IPS-20b (cell line): ENCODE measurements around the gene ANKS6.
"Not testable (repeated sequence)": the region's sequence is repeated elsewhere in the genome, so short reads cannot be mapped to it uniquely, and the experiment has no call there.

Experiments
- H3K27ac ChIP-seq: one replicate; pipeline ENCODE4 v1.5.1; 2013; ENCODE audit warnings: low read length
- H3K27me3 ChIP-seq: 2 replicates; pipeline ENCODE4 v1.6.1; 2013; ENCODE audit warnings: mild to moderate bottlenecking, low read length, inconsistent platforms; ENCODE audit not compliant: insufficient read depth
- H3K36me3 ChIP-seq: 2 replicates; pipeline ENCODE4 v1.6.1; 2013; ENCODE audit warnings: low read depth, mild to moderate bottlenecking, inconsistent platforms, low read length, moderate library complexity; ENCODE audit not compliant: insufficient read depth
- H3K4me1 ChIP-seq: 2 replicates; pipeline ENCODE4 v1.6.1; 2013; ENCODE audit warnings: mild to moderate bottlenecking, control low read depth, inconsistent platforms, low read length, moderate library complexity; ENCODE audit not compliant: insufficient read depth
- H3K4me3 ChIP-seq: 2 replicates; pipeline ENCODE4 v1.5.1; 2013; ENCODE audit warnings: mild to moderate bottlenecking, low read length, inconsistent platforms
- H3K9ac ChIP-seq: 2 replicates; pipeline ENCODE4 v1.6.1; 2013; ENCODE audit warnings: low read depth, mild to moderate bottlenecking, inconsistent platforms, low read length, moderate library complexity
- H3K9me3 ChIP-seq: 2 replicates; pipeline ENCODE4 v1.6.1; 2013; ENCODE audit warnings: mild to moderate bottlenecking, low read depth, low read length, inconsistent platforms; ENCODE audit not compliant: insufficient read depth

ANKS6 gene

GRCh38 chr9:98701576-98701975 lies 94.8 kb downstream of the ANKS6 start:
- H3K9me3 ChIP-seq, result no peaks in the 10 kb centered on the region
- H3K4me1 ChIP-seq, result no peaks in the 10 kb centered on the region
- H3K36me3 ChIP-seq, result no peaks in the 10 kb centered on the region
- H3K27me3 ChIP-seq, result peaks cover 35% of the 10 kb centered on the region
- H3K27ac ChIP-seq, result no peak overlapping the region
- no peak overlapping the region for H3K9ac ChIP-seq
- H3K4me3 ChIP-seq, result no peak overlapping the region

GRCh38 chr9:98700801-98701200 lies 95.6 kb downstream of the ANKS6 start:
- H3K9me3 ChIP-seq, result no peaks in the 10 kb centered on the region
- H3K4me1 ChIP-seq, result no peaks in the 10 kb centered on the region
- peaks cover 28% of the 10 kb centered on the region for H3K27me3 ChIP-seq
- H3K36me3 ChIP-seq, result no peaks in the 10 kb centered on the region
- no peak overlapping the region for H3K9ac ChIP-seq
- H3K27ac ChIP-seq, result no peak overlapping the region
- no peak overlapping the region for H3K4me3 ChIP-seq

GRCh38 chr9:98698856-98699255 lies 97.5 kb downstream of the ANKS6 start:
- Histone ChIP-seq H3K4me1 (no peaks in the 10 kb centered on the region), H3K27ac (no peak overlapping the region), H3K4me3 (no peak overlapping the region)

GRCh38 chr9:98694943-98695342 lies 101.4 kb downstream of the ANKS6 start:
- H3K9ac ChIP-seq, result no peak overlapping the region
- H3K9me3 ChIP-seq, result no peaks in the 10 kb centered on the region
- H3K36me3 ChIP-seq, result no peaks in the 10 kb centered on the region
- H3K4me3 ChIP-seq, result no peak overlapping the region
- H3K27ac ChIP-seq, result no peak overlapping the region
- H3K4me1 ChIP-seq, result no peaks in the 10 kb centered on the region
- no peaks in the 10 kb centered on the region; the same call in 1 of the 2 replicates for H3K27me3 ChIP-seq

More at GRCh38 chr9:98698856-98699255, 97.5 kb downstream of the ANKS6 start:
- Histone ChIP-seq H3K9ac (no peak overlapping the region), H3K27me3 (peaks cover 8% of the 10 kb centered on the region), H3K36me3 (no peaks in the 10 kb centered on the region), H3K9me3 (no peaks in the 10 kb centered on the region)

GRCh38 chr9:98692392-98692791 lies 104.0 kb downstream of the ANKS6 start:
- Histone ChIP-seq H3K9me3 (no peaks in the 10 kb centered on the region), H3K4me3 (no peak overlapping the region), H3K27me3 (no peaks in the 10 kb centered on the region; the same call in 1 of the 2 replicates), H3K9ac (no peak overlapping the region), H3K27ac (no peak overlapping the region), H3K4me1 (no peaks in the 10 kb centered on the region), H3K36me3 (no peaks in the 10 kb centered on the region)

- H3K36me3 ChIP-seq, result no peaks in the 10 kb centered on the region
- H3K9me3 ChIP-seq, result no peaks in the 10 kb centered on the region
- no peaks in the 10 kb centered on the region for H3K4me1 ChIP-seq
- no peaks in the 10 kb centered on the region; the same call in 1 of the 2 replicates for H3K27me3 ChIP-seq
- H3K4me3 ChIP-seq, result no peak overlapping the region
- H3K27ac ChIP-seq, result no peak overlapping the region
- no peak overlapping the region for H3K9ac ChIP-seq
Observed at GRCh38 chr9:98691890-98692289, 104.5 kb downstream of the ANKS6 start.

GRCh38 chr9:98690686-98691085 lies 105.7 kb downstream of the ANKS6 start:
- H3K27me3 ChIP-seq, result no peaks in the 10 kb centered on the region; the same call in 1 of the 2 replicates
- no peak overlapping the region for H3K27ac ChIP-seq
- no peak overlapping the region for H3K9ac ChIP-seq
- no peaks in the 10 kb centered on the region for H3K4me1 ChIP-seq
- H3K9me3 ChIP-seq, result no peaks in the 10 kb centered on the region
- H3K4me3 ChIP-seq, result no peak overlapping the region
- H3K36me3 ChIP-seq, result no peaks in the 10 kb centered on the region

GRCh38 chr9:98688710-98689495 lies 107.5 kb downstream of the ANKS6 start:
- no peak overlapping the region for H3K9ac ChIP-seq
- H3K9me3 ChIP-seq, result no peaks in the 10 kb centered on the region
- H3K27ac ChIP-seq, result no peak overlapping the region
- no peaks in the 10 kb centered on the region; the same call in 1 of the 2 replicates for H3K27me3 ChIP-seq
- H3K36me3 ChIP-seq, result no peaks in the 10 kb centered on the region
- no peaks in the 10 kb centered on the region for H3K4me1 ChIP-seq
- no peak overlapping the region for H3K4me3 ChIP-seq

- H3K9ac ChIP-seq, result no peak overlapping the region
- no peaks in the 10 kb centered on the region for H3K4me1 ChIP-seq
- no peaks in the 10 kb centered on the region for H3K36me3 ChIP-seq
- no peaks in the 10 kb centered on the region for H3K9me3 ChIP-seq
- H3K4me3 ChIP-seq, result no peak overlapping the region
- H3K27me3 ChIP-seq, result no peaks in the 10 kb centered on the region; the same call in 1 of the 2 replicates
- no peak overlapping the region for H3K27ac ChIP-seq
Observed at GRCh38 chr9:98687911-98688310, 108.4 kb downstream of the ANKS6 start.

- H3K4me3 ChIP-seq, result no peak overlapping the region
- H3K27me3 ChIP-seq, result no peaks in the 10 kb centered on the region; the same call in 1 of the 2 replicates
- no peaks in the 10 kb centered on the region for H3K36me3 ChIP-seq
- no peaks in the 10 kb centered on the region for H3K4me1 ChIP-seq
- H3K27ac ChIP-seq, result no peak overlapping the region
- no peak overlapping the region for H3K9ac ChIP-seq
- no peaks in the 10 kb centered on the region for H3K9me3 ChIP-seq
Observed at GRCh38 chr9:98686961-98687855, 109.1 kb downstream of the ANKS6 start.

GRCh38 chr9:98684816-98685215 lies 111.5 kb downstream of the ANKS6 start:
- H3K27me3 ChIP-seq, H3K4me1 ChIP-seq, H3K9ac ChIP-seq, H3K36me3 ChIP-seq, H3K4me3 ChIP-seq, H3K9me3 ChIP-seq, H3K27ac ChIP-seq: not testable (repeated sequence)
